OCI-LY7 (cell line): ENCODE data around the gene CLPTM1. TPM values are rescaled to one million over a fixed set of nuclear protein-coding genes. Genes with fewer than 3 reads are reported as not detected.
A peak's percentile ranks its signal among the peaks of the same experiment; 100 is the strongest.

Source experiments
- BruUV-seq: library from RNA; stranded (reverse); fragments of 400-500 nt; replicated peaks from 2 replicates; lab custom pipeline; 2021; lab: Mats Ljungman, UMichigan
- CTCF ChIA-PET: fragments of 300-600 bp; sonication (Branson Sonifier 250); formaldehyde crosslinking; loops from one replicate; lab custom pipeline; 2022; ENCODE audit warnings: antibody characterized with exemption; ENCODE audit not compliant: unreplicated experiment; lab: Charles Lee
- POLR2A ChIA-PET: fragments of 300-600 bp; sonication (Branson Sonifier 250); formaldehyde crosslinking; loops from one replicate; lab custom pipeline; 2022; ENCODE audit warnings: antibody characterized with exemption; lab: Charles Lee
- DNase-seq: peaks from one replicate; pipeline ENCODE4 v3.0.0-alpha.2; 2015; ENCODE audit warnings: low spot score
- H2AFZ ChIP-seq: fragments of 200-600 bp; sonication (generic), shearing (Covaris generic); 2 replicates; pipeline ENCODE4 v1.6.1; 2014; ENCODE audit warnings: mild to moderate bottlenecking, antibody characterized with exemption, low read length, moderate library complexity
- H3K27ac ChIP-seq: fragments of 200-600 bp; sonication (generic); 2 replicates; pipeline ENCODE4 v1.5.1; 2014; ENCODE audit warnings: mixed run types, low read depth, mild to moderate bottlenecking, moderate library complexity, low read length, inconsistent platforms; ENCODE audit not compliant: poor library complexity, severe bottlenecking
- H3K36me3 ChIP-seq: fragments of 200-600 bp; sonication (generic); 2 replicates; pipeline ENCODE4 v1.6.1; 2014; ENCODE audit warnings: mild to moderate bottlenecking, antibody characterized with exemption, low read length, moderate library complexity, mixed read lengths; ENCODE audit not compliant: insufficient read depth
- H3K4me1 ChIP-seq: fragments of 200-600 bp; sonication (generic); 2 replicates; pipeline ENCODE4 v1.5.1; 2014; ENCODE audit warnings: mild to moderate bottlenecking, low read length; ENCODE audit not compliant: insufficient read depth, poor library complexity, severe bottlenecking
- H3K4me2 ChIP-seq: fragments of 200-600 bp; sonication (generic); 2 replicates; pipeline ENCODE4 v1.6.1; 2014; ENCODE audit warnings: mild to moderate bottlenecking, low read length
- H3K4me3 ChIP-seq: fragments of 200-600 bp; sonication (generic); 2 replicates; pipeline ENCODE4 v1.5.1; 2014; ENCODE audit warnings: mild to moderate bottlenecking, low read depth, low read length; ENCODE audit not compliant: poor library complexity, severe bottlenecking
- H3K79me2 ChIP-seq: fragments of 200-600 bp; sonication (generic); 2 replicates; pipeline ENCODE4 v1.6.1; 2016; ENCODE audit warnings: low read depth, mild to moderate bottlenecking, low read length, moderate library complexity, mixed read lengths; ENCODE audit not compliant: insufficient read depth
- H3K9me2 ChIP-seq: fragments of 200-600 bp; sonication (generic); 2 replicates; pipeline ENCODE4 v1.6.1; 2016; ENCODE audit warnings: mild to moderate bottlenecking, low read length, mixed read lengths; ENCODE audit not compliant: insufficient read depth
- H3K9me3 ChIP-seq: fragments of 200-600 bp; sonication (generic); 2 replicates; pipeline ENCODE4 v1.6.1; 2014; ENCODE audit warnings: mild to moderate bottlenecking, mixed run types, low read length, mixed read lengths
- H4K20me1 ChIP-seq: fragments of 200-600 bp; sonication (generic); 2 replicates; pipeline ENCODE4 v1.6.1; 2014; ENCODE audit warnings: mild to moderate bottlenecking, antibody characterized with exemption, low read length, moderate library complexity, mixed read lengths; ENCODE audit not compliant: insufficient read depth
- EZH2phosphoT487 ChIP-seq: fragments of 200-600 bp; sonication (generic); IDR thresholded peaks from 2 replicates; pipeline ENCODE4 v1.6.1; 2018; ENCODE audit warnings: low read depth, borderline replicate concordance, mild to moderate bottlenecking, mixed run types, antibody characterized with exemption, low read length, moderate library complexity, mixed read lengths
- intact Hi-C: fragments of 100-400 bp; cut with micrococcal nuclease; formaldehyde crosslinking; loops from one replicate; pipeline ENCODE4 v1.10.0; 2022; ENCODE audit not compliant: unreplicated experiment
- total RNA-seq, 2 experiments: library from RNA; depleted of rRNA in 1 of 2; stranded (reverse); fragments of >200 nt in 1 of 2; shearing (Covaris generic) in 1 of 2; gene quantifications; 2 replicates each; pipeline ENCODE4 v1.2.3, GENCODE V29; 2014 to 2022
- TF ChIP-seq, protein P1 (sequence below): fragments of 200-600 bp; sonication (generic); conservative IDR thresholded peaks from 2 replicates; pipeline ENCODE4 v1.5.1; 2014; ENCODE audit warnings: mild to moderate bottlenecking, antibody characterized with exemption, low read length, moderate library complexity, mixed read lengths

The CLPTM1 gene
- total RNA-seq, 2 experiments from 2014 or later: 34.0 to 70.3 TPM

GRCh38 chr19:44955505-44956439, 592 bp downstream of the CLPTM1 start:
- Histone ChIP-seq H3K4me2 (peak overlapping the region; percentile 81), H2AFZ (no peak overlapping the region), H3K9me2 (no peaks in the 10 kb centered on the region), H3K4me1 (peaks cover 59% of the 10 kb centered on the region), H3K27ac (peak overlapping the region; percentile 82), H3K9me3 (no peaks in the 10 kb centered on the region), H3K79me2 (peaks cover 64% of the 10 kb centered on the region), H3K4me3 (peak overlapping the region; percentile 75), H4K20me1 (no peaks in the 10 kb centered on the region), H3K36me3 (peaks cover 20% of the 10 kb centered on the region; the same call in 1 of the 2 replicates)
- POLR2A ChIA-PET: interaction anchor here (0.7 to 1.0 kb wide), 2 partner anchors 16 to 45 kb away, joined by 4 to 5 read pairs; partner anchors contain the start of gene RELB
- intact Hi-C loops: loop anchor here (5.0 kb wide), 2 partner anchors 62 to 63 kb away; partner anchors contain the start of gene TOMM40
- no peak for TF ChIP-seq EZH2phosphoT487
- TF ChIP-seq, protein P1, sequence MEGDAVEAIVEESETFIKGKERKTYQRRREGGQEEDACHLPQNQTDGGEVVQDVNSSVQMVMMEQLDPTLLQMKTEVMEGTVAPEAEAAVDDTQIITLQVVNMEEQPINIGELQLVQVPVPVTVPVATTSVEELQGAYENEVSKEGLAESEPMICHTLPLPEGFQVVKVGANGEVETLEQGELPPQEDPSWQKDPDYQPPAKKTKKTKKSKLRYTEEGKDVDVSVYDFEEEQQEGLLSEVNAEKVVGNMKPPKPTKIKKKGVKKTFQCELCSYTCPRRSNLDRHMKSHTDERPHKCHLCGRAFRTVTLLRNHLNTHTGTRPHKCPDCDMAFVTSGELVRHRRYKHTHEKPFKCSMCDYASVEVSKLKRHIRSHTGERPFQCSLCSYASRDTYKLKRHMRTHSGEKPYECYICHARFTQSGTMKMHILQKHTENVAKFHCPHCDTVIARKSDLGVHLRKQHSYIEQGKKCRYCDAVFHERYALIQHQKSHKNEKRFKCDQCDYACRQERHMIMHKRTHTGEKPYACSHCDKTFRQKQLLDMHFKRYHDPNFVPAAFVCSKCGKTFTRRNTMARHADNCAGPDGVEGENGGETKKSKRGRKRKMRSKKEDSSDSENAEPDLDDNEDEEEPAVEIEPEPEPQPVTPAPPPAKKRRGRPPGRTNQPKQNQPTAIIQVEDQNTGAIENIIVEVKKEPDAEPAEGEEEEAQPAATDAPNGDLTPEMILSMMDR: no peak
- CTCF ChIA-PET: interaction anchor here (1.0 kb wide), 1 partner anchor 15 kb away, joined by 3 read pairs; no protein-coding TSS in a partner anchor
- no peak for DNase-seq
- TSS peak; percentile 51 for BruUV-seq

- H3K27ac ChIP-seq: peak overlapping the region; percentile 82
- no peaks in the 10 kb centered on the region for H3K9me2 ChIP-seq
- peaks cover 31% of the 10 kb centered on the region for H3K36me3 ChIP-seq
- TF ChIP-seq EZH2phosphoT487: no peak
- TF ChIP-seq, protein P1: no peak
- H2AFZ ChIP-seq: no peak overlapping the region
- no TSS peak for BruUV-seq
- POLR2A ChIA-PET: interaction anchor here (0.6 to 1.6 kb wide), 3 partner anchors 43 to 118 kb away, joined by 5 to 6 read pairs (median 5); no protein-coding TSS in a partner anchor
- peak overlapping the region; percentile 81 for H3K4me2 ChIP-seq
- CTCF ChIA-PET: interaction anchor here (1.0 kb wide), 1 partner anchor 14 kb away, joined by 3 read pairs; no protein-coding TSS in a partner anchor
- peaks cover 81% of the 10 kb centered on the region for H3K79me2 ChIP-seq
- H3K4me3 ChIP-seq: peak overlapping the region; percentile 75
- intact Hi-C loops: loop anchor here (5.0 kb wide), 2 partner anchors 60 to 65 kb away; partner anchors contain the start of gene TOMM40
- peaks cover 67% of the 10 kb centered on the region for H3K4me1 ChIP-seq
- no peak for DNase-seq
- H3K9me3 ChIP-seq: no peaks in the 10 kb centered on the region
- no peaks in the 10 kb centered on the region for H4K20me1 ChIP-seq
Measured at GRCh38 chr19:44957526-44957925, 2.3 kb downstream of the CLPTM1 start.
